GM11168 (cell line): ENCODE measurements around the gene COL9A2.

Experiments
- in situ Hi-C: fragments of 300-500 bp; cut with MboI; formaldehyde crosslinking; loops from one replicate; pipeline ENCODE4 v1.12.0; 2022; ENCODE audit warnings: low sequenced_read_pairs; ENCODE audit not compliant: unreplicated experiment

Gene COL9A2

GRCh38 chr1:40266786-40267535 is 50.1 kb downstream of the COL9A2 start:
- in situ Hi-C loops, result no loop called here

GRCh38 chr1:40265919-40266318 is 51.2 kb downstream of the COL9A2 start:
- in situ Hi-C loops, result no loop called here

- in situ Hi-C loops, result no loop called here
Observed at GRCh38 chr1:40265298-40265697, 51.8 kb downstream of the COL9A2 start.

- in situ Hi-C loops, result no loop called here
Observed at GRCh38 chr1:40264354-40264781, 52.7 kb downstream of the COL9A2 start.

GRCh38 chr1:40258445-40258769 is 58.7 kb downstream of the COL9A2 start:
- in situ Hi-C loops, result loop anchor here (10.0 kb wide), 1 partner anchor 94 kb away; the partner anchor contains the start of gene RLF

GRCh38 chr1:40257688-40258444 is 59.2 kb downstream of the COL9A2 start, which contains the start of gene ZMPSTE24:
ZMPSTE24 (plus strand) TSS chr1:40258236; CDS start chr1:40258272, 36 bp downstream.
- in situ Hi-C loops, result loop anchor here (10.0 kb wide), 1 partner anchor 93 kb away; the partner anchor contains the start of gene RLF

GRCh38 chr1:40257313-40257687 is 59.8 kb downstream of the COL9A2 start:
- in situ Hi-C loops, result loop anchor here (10.0 kb wide), 1 partner anchor 92 kb away; the partner anchor contains the start of gene RLF

- in situ Hi-C loops, result loop anchor here (10.0 kb wide), 1 partner anchor 92 kb away; the partner anchor contains the start of gene RLF
Observed at GRCh38 chr1:40256401-40257084, 60.5 kb downstream of the COL9A2 start.

- in situ Hi-C loops, result loop anchor here (10.0 kb wide), 1 partner anchor 90 kb away; the partner anchor contains the start of gene RLF
Observed at GRCh38 chr1:40255231-40255630, 61.9 kb downstream of the COL9A2 start.

GRCh38 chr1:40252601-40253000 is 64.5 kb downstream of the COL9A2 start:
- in situ Hi-C loops, result loop anchor here (10.0 kb wide), 1 partner anchor 88 kb away; the partner anchor contains the start of gene RLF

GRCh38 chr1:40251456-40251855 is 65.6 kb downstream of the COL9A2 start:
- in situ Hi-C loops, result loop anchor here (10.0 kb wide), 1 partner anchor 87 kb away; the partner anchor contains the start of gene RLF
